Measurements from ENCODE around the gene UBE2F. TPM values are rescaled to one million over a fixed set of nuclear protein-coding genes. Genes with fewer than 3 reads are reported as not detected.
A peak's percentile ranks its signal among the peaks of the same experiment; 100 is the strongest.

Gene UBE2F
- total and polyA plus RNA-seq, 2 of the 13 experiments (the other 11 are each of a cell fraction or from before 2014, with no cell fraction given) = 35.4 to 73.1 TPM

- TF ChIP-seq CEBPZ (IDR thresholded peaks at IDR 0.05; ENCODE audit: low read length) (no peak), TSC22D2 (CRISPR knock-in tag; IDR thresholded peaks at IDR 0.05; ENCODE audit: borderline replicate concordance) (0 out of 2 replicates have a peak, but pooled peaks have one; percentile 66), HOXD1 (CRISPR knock-in tag; IDR thresholded peaks at IDR 0.05) (no peak), TOE1 (CRISPR knock-in tag; IDR thresholded peaks at IDR 0.05) (0 out of 2 replicates have a peak, but pooled peaks have one; percentile 80), HMGA1 (CRISPR knock-in tag; conservative IDR thresholded peaks at IDR 0.05) (no peak), EEA1 (CRISPR knock-in tag; IDR thresholded peaks at IDR 0.05; ENCODE audit: borderline replicate concordance) (no peak), ELK4 (CRISPR knock-in tag; IDR thresholded peaks at IDR 0.05; ENCODE audit: borderline replicate concordance) (no peak), NR1H2 (CRISPR knock-in tag; IDR thresholded peaks at IDR 0.05; ENCODE audit: borderline replicate concordance, low read depth) (no peak), FOXP1 (IDR thresholded peaks at IDR 0.05) (no peak), FOXP1 (CRISPR knock-in tag; IDR thresholded peaks at IDR 0.05) (no peak), CHD4 (IDR thresholded peaks at IDR 0.05; ENCODE audit: borderline replicate concordance, low read length) (no peak), MIXL1 (CRISPR knock-in tag; IDR thresholded peaks at IDR 0.05) (peak; percentile 36; the same call in 1 of the 2 replicates), MXI1 (IDR thresholded peaks at IDR 0.05; ENCODE audit: borderline replicate concordance, low read depth, low read length) (peak; percentile 96; the same call in 2 of the 3 replicates), ZNF816 (CRISPR knock-in tag; IDR thresholded peaks at IDR 0.05; ENCODE audit: borderline replicate concordance) (0 out of 2 replicates have a peak, but pooled peaks have one; percentile 85), NR3C1 (CRISPR knock-in tag; IDR thresholded peaks at IDR 0.05) (no peak), RXRB (CRISPR knock-in tag; IDR thresholded peaks at IDR 0.05; ENCODE audit: borderline replicate concordance) (peak; percentile 71; the same call in 1 of the 2 replicates), SMAD1 (CRISPR knock-in tag; IDR thresholded peaks at IDR 0.05; ENCODE audit: borderline replicate concordance, low read depth) (no peak; the same call in 1 of the 2 replicates), ZNF737 (CRISPR knock-in tag; IDR thresholded peaks at IDR 0.05; ENCODE audit: borderline replicate concordance) (no peak)
- TF ChIP-seq, protein P1, sequence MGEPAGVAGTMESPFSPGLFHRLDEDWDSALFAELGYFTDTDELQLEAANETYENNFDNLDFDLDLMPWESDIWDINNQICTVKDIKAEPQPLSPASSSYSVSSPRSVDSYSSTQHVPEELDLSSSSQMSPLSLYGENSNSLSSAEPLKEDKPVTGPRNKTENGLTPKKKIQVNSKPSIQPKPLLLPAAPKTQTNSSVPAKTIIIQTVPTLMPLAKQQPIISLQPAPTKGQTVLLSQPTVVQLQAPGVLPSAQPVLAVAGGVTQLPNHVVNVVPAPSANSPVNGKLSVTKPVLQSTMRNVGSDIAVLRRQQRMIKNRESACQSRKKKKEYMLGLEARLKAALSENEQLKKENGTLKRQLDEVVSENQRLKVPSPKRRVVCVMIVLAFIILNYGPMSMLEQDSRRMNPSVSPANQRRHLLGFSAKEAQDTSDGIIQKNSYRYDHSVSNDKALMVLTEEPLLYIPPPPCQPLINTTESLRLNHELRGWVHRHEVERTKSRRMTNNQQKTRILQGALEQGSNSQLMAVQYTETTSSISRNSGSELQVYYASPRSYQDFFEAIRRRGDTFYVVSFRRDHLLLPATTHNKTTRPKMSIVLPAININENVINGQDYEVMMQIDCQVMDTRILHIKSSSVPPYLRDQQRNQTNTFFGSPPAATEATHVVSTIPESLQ (CRISPR knock-in tag; conservative IDR thresholded peaks at IDR 0.05) = no peak
- TF ChIP-seq, protein P2, sequence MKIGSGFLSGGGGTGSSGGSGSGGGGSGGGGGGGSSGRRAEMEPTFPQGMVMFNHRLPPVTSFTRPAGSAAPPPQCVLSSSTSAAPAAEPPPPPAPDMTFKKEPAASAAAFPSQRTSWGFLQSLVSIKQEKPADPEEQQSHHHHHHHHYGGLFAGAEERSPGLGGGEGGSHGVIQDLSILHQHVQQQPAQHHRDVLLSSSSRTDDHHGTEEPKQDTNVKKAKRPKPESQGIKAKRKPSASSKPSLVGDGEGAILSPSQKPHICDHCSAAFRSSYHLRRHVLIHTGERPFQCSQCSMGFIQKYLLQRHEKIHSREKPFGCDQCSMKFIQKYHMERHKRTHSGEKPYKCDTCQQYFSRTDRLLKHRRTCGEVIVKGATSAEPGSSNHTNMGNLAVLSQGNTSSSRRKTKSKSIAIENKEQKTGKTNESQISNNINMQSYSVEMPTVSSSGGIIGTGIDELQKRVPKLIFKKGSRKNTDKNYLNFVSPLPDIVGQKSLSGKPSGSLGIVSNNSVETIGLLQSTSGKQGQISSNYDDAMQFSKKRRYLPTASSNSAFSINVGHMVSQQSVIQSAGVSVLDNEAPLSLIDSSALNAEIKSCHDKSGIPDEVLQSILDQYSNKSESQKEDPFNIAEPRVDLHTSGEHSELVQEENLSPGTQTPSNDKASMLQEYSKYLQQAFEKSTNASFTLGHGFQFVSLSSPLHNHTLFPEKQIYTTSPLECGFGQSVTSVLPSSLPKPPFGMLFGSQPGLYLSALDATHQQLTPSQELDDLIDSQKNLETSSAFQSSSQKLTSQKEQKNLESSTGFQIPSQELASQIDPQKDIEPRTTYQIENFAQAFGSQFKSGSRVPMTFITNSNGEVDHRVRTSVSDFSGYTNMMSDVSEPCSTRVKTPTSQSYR (CRISPR knock-in tag; IDR thresholded peaks at IDR 0.05; ENCODE audit: borderline replicate concordance) = peak; percentile 54
Observed at GRCh38 chr2:237966565-237967462, at the start of gene UBE2F (continued).
